Measurements from ENCODE around the gene BTBD16. TPM values are rescaled to one million over a fixed set of nuclear protein-coding genes. Genes with fewer than 3 reads are reported as not detected.

The BTBD16 gene
- polyA plus RNA-seq, 3 donors = 0.36 to 0.95 (median 0.73) TPM

- no peak for DNase-seq (ENCODE audit: extremely low read depth in 1 of 11, low read depth in 9 of 11, low spot score in 4 of 11)
These were observed 26.0 kb upstream of the BTBD16 start for GRCh38 chr10:122245136-122245535.

- DNase-seq (ENCODE audit: extremely low read depth in 1 of 11, low read depth in 9 of 11, low spot score in 4 of 11) = no peak
These were observed 25.2 kb upstream of the BTBD16 start for GRCh38 chr10:122245897-122246296.

GRCh38 chr10:122246830-122247520 is 24.1 kb upstream of the BTBD16 start:
- no peak for DNase-seq (ENCODE audit: extremely low read depth in 1 of 11, low read depth in 9 of 11, low spot score in 4 of 11)

DNA sequence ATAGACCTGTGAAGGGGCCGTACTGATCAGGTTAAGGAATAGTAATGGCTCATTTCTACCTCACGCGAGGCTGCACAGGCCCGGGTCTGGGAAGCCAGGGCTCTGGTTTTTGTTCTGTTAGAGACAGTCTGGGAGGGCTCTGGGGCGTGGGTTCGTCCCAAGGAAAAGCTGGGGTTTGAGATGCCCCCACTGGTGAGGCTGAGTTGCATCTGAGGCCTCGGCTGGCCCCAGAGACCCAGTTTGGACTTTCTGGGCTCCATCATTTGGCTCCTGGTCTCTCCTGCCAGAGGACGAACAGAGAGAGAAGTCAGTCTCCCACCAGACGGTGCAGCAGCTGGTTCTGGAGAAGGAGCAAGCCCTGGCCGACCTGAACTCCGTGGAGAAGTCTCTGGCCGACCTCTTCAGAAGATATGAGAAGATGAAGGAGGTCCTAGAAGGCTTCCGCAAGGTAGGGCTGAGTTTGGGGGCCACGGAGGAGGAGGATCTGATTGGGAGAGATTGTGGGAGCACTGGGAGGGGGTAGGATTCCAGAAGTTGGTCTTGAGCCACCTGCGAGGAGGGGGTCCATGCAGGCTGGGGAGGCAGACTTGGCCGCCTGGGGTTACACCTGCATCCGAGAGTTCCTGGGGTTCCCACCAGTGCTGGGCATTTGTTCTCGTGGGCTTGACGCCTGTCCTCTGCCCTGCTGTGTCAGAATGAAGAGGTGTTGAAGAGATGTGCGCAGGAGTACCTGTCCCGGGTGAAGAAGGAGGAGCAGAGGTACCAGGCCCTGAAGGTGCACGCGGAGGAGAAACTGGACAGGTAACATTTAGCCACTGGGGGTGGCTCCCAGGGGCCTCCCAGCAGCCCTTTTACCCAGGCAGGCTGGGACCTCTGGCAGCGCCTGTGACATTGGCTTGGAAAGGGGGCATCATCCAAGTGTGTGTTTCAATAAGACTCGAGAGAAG is 22.5 kb upstream of the BTBD16 start:
- DNase-seq (ENCODE audit: extremely low read depth in 1 of 11, low read depth in 9 of 11, low spot score in 4 of 11) = no peak

DNA sequence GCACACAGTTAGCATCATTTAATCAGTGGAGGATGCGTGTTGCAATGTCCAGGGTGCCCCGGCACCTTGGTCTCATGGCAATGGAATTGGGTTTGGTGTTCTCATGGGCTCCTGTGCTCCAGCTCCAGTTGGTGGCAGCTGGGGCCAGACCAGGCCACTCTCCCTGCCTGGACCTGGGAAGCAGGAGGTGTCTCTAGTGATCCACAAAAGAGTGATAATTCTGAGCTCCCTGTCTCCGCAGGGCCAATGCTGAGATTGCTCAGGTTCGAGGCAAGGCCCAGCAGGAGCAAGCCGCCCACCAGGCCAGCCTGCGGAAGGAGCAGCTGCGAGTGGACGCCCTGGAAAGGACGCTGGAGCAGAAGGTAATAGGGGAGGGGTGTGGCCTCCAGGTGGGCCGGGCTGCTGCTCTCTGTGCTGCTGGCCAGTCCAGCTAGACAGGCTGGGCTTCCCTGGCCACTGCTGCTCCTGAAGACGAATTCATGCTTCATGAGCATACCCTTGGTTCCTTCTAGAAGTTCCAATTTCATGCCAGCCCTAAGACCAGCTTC is 21.7 kb upstream of the BTBD16 start:
- DNase-seq (ENCODE audit: extremely low read depth in 1 of 11, low read depth in 9 of 11, low spot score in 4 of 11) = no peak

GRCh38 chr10:122249991-122250750 is 20.9 kb upstream of the BTBD16 start:
- no peak for DNase-seq (ENCODE audit: extremely low read depth in 1 of 11, low read depth in 9 of 11, low spot score in 4 of 11)

DNA sequence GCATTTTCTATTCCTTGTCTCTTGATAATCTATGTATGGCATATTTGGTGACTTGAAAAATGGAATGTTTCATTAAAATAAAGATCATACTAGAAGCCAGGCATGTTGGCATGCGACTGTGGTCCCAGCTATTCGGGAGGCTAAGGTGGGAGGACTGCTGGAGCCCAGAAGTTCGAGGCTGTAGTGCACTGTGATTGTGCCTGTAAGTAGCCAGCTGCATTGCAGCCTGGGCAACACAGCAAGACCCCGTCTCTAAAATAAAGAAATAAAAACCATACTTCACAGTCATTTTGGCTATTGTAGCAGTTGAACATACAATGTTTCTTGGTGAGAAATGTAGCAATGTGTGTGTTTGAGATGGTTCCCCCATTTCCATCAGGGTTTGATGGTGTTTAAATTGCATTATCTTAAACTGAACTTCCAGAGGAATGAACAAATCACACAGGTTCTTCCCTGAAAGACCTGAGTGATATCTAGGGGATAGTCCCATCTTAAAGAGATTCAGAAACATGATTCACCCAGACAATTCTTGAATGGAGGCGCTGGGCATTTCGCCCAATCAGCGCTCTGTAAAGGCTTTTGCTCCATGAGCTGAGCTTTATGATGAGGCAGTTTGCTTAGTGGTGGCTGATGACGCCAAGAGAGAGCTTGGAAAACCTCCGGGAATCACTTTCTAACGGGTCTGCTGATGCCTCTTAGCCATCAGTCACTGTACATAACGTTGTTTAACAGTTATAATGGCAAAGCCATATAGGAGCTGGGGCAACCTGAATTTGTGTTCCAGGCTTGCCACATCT is 19.4 kb upstream of the BTBD16 start:
- DNase-seq (ENCODE audit: extremely low read depth in 1 of 11, low read depth in 9 of 11, low spot score in 4 of 11) = no peak

GRCh38 chr10:122252805-122253204 is 18.3 kb upstream of the BTBD16 start:
- DNase-seq (ENCODE audit: extremely low read depth in 1 of 11, low read depth in 9 of 11, low spot score in 4 of 11) = no peak

DNA sequence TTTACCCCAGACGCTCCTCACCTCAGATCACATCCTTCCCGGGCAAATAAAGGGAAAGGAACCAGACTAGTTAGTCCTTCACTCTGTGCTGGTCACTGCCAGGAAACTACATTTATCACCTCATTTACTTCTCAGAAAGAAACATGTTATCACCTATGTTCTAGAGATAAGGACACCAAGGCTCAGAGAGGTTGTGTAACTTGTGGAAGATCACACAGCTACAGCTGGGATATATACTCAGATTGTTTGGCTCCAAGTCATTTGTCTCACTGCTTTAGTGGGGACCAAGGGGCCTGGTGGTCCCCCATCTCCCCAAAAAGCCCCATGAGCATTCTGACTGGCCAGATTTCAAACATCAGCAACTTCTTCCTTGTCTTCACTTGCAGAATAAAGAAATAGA is 17.5 kb upstream of the BTBD16 start:
- no peak for DNase-seq (ENCODE audit: extremely low read depth in 1 of 11, low read depth in 9 of 11, low spot score in 4 of 11)

GRCh38 chr10:122254831-122255230 is 16.3 kb upstream of the BTBD16 start:
- DNase-seq (ENCODE audit: extremely low read depth in 1 of 11, low read depth in 9 of 11, low spot score in 4 of 11) = no peak

DNA sequence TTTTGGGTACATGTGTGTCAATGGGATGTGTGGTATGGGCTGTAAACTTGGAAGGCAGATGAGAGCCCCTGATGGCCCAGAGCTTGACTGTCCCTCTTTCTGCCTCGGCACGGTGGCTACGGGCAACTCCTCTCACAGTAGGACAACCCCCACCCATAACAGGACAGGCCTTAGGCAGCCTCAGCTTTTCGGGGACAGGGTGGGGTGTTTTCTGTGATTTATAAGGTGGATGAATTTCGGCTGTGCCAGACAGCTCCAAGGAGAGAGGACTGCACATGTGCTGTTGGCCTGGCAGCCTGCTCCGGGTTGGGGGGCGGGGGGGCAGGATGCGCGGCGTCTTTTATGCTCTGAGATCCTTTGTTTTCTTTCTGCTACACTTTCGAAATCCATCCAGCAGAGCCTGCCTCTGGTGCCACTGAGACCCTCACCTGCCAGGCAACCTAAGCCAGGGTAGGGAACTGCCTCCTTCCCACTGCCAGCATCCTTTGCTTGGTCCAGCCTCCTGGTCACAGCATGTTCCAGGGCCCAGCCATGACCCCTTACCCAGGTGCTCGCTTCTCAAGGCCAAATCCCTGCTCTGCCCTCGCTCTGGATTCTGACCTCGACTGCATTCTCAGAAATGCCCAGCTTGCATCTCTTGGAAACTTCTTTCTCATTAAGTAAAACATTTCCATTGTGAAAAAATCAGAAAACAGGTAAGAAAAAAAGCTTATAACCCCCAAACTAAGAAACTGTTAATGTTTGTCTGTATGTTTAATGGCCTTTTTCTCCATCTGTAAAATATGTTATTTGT is 15.4 kb upstream of the BTBD16 start:
- no peak for DNase-seq (ENCODE audit: extremely low read depth in 1 of 11, low read depth in 9 of 11, low spot score in 4 of 11)

DNA sequence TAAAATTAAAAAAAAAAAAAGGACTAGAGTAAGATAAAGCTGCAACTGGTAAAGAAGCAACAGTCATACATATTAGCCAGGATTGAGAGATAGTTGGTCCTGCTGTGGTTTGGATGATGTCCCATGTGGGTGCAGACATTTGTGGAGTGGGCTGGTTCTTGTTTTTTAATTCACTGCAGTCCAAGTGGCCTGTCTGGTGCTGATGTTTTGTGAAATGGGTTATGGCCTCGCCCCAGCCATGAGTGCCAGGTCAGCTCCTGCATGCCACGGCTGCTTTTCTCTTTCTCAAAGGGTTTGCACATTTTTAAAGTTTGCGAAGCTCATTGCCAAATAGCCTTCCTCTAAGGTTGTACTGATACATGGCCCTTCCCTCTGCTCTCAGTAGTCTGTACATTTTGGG is 14.1 kb upstream of the BTBD16 start:
- no peak for DNase-seq (ENCODE audit: extremely low read depth in 1 of 11, low read depth in 9 of 11, low spot score in 4 of 11)

GRCh38 chr10:122258136-122259074 is 12.7 kb upstream of the BTBD16 start:
- DNase-seq (ENCODE audit: extremely low read depth in 1 of 11, low read depth in 9 of 11, low spot score in 4 of 11) = peak in 1 of 11 donors; percentile 50

DNA sequence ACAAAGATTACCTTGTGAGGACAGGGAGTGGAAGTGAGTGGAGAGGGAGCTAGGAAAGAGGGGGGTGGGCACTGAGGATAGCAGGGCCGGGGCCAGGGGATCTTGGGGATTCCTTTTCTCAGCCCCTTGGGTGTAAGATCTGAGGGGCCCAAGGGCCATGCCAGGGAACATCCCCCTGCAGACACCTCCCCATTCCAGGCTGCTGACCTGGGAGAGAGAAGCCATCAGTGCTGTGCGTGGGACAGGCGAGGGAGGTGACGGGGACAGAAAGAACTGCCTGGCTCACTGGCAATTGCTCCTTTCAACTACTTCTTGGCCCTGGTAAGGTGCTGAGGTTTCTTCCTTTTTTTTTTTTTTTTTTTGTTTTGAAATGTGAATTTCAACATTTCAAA is 12.0 kb upstream of the BTBD16 start:
- DNase-seq (ENCODE audit: extremely low read depth in 1 of 11, low read depth in 9 of 11, low spot score in 4 of 11) = no peak

DNA sequence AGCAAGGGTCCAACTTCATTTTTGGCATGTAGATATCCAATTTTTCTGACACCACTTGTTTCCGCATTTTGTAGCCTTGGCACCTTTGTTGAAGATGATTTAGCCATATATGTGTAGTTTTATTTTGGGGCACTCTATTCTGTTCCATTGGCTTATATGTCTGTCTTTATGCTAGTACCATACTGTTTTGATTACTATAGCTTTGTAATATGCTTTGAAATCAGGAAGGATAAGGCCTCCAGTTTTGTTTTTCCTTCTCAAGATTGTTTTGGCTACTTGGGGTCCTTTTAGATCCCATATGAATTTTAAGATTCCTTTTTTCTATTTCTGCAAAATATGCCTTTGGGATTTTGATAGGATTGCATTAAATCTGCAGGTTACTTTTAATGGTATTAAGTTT is 9.5 kb upstream of the BTBD16 start:
- no peak for DNase-seq (ENCODE audit: extremely low read depth in 1 of 11, low read depth in 9 of 11, low spot score in 4 of 11)

GRCh38 chr10:122263971-122264370 is 7.1 kb upstream of the BTBD16 start:
- no peak for DNase-seq (ENCODE audit: extremely low read depth in 1 of 11, low read depth in 9 of 11, low spot score in 4 of 11)

DNA sequence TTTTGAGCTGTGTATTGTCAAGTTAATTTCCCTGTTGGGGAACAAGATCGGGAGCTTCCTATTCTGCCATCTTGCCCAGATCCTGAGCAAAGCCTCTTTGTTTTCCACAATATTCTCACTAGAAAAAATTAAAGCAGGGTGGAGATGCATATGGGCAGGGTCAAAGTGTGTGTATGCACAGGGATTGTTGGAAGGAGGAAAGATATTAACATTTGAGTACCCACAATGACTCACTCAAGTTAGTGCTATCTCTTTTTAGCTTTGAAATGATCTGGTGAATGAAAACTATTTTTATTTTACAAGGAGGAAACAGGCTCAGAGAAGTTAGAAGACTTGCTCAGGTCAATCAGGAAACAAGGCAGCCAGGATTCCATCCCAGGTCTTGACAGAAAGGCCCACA is 6.7 kb upstream of the BTBD16 start:
- no peak for DNase-seq (ENCODE audit: extremely low read depth in 1 of 11, low read depth in 9 of 11, low spot score in 4 of 11)
